Naive thymus-derived CD8-positive, alpha-beta T cell (primary cell): Measurements from ENCODE around the gene DAB2IP. TPM values are rescaled to one million over a fixed set of nuclear protein-coding genes. Genes with fewer than 3 reads are reported as not detected.

Experiments used
- ATAC-seq, 2 donors: fragments of 150-1000 bp; cut with Tn5 transposase in 1 of 2; sonication (Bioruptor Pico), chemical (Tn5 transposase) in 1 of 2; 1 replicate in 1 of 2; 2 replicates in 1 of 2; pipeline ENCODE4 v1.10.0; 2021; ENCODE audit warnings: mild to moderate bottlenecking in 2 of 2, moderate library complexity in 2 of 2
- POLR2A ChIA-PET: fragments of 350-600 bp; sonication (Branson Sonifier 250); formaldehyde crosslinking; loops from one replicate; lab custom pipeline; 2021; ENCODE audit warnings: antibody characterized with exemption; lab: Charles Lee
- DNase-seq, 10 donors: peaks; one replicate each; pipeline versions ENCODE4 v3.0.0 to v3.0.0-alpha.2; 2020 to 2022
- H3K27ac Mint-ChIP-seq, 10 donors: one replicate each; pipeline ENCODE4 v1.8.0; 2020 to 2022; ENCODE audit warnings: mild to moderate bottlenecking in 10 of 10, mixed read lengths in 10 of 10, moderate library complexity in 4 of 10, inconsistent platforms in 1 of 10
- H3K27me3 Mint-ChIP-seq, 5 donors: one replicate each; pipeline ENCODE4 v1.8.0; 2021 to 2022; ENCODE audit warnings: mixed read lengths in 5 of 5
- H3K36me3 Mint-ChIP-seq, 3 donors: one replicate each; pipeline ENCODE4 v1.8.0; 2020 to 2022; ENCODE audit warnings: mixed read lengths in 3 of 3, mild to moderate bottlenecking in 2 of 3, inconsistent platforms in 1 of 3
- H3K4me1 Mint-ChIP-seq, 4 donors: one replicate each; pipeline ENCODE4 v1.8.0; 2021 to 2022; ENCODE audit warnings: mixed read lengths in 4 of 4
- H3K4me3 Mint-ChIP-seq, 10 donors: one replicate each; pipeline ENCODE4 v1.8.0; 2020 to 2022; ENCODE audit warnings: mild to moderate bottlenecking in 10 of 10, mixed read lengths in 10 of 10, moderate library complexity in 6 of 10, inconsistent platforms in 1 of 10
- H3K9me3 Mint-ChIP-seq, 9 donors: one replicate each; pipeline ENCODE4 v1.8.0; 2020 to 2022; ENCODE audit warnings: mixed read lengths in 9 of 9, mild to moderate bottlenecking in 3 of 9, inconsistent platforms in 1 of 9, moderate library complexity in 1 of 9
- polyA plus RNA-seq, 3 donors: library from polyadenylated mRNA; unstranded; fragments of 300-500 nt; fragmentation: Illumina TruSeq; gene quantifications; one replicate each; pipeline ENCODE4 v1.2.3, GENCODE V29; 2021
- total RNA-seq, 8 experiments: library from RNA in 2 of 8; stranded (reverse) in 2 of 8; gene quantifications; one replicate each; pipeline ENCODE4 v1.2.3 and lab custom pipeline; 2021 to 2026

Gene DAB2IP
- total and polyA plus RNA-seq, 5 experiments from 2014 or later = not detected

GRCh38 chr9:121662359-121662758, 10.9 kb downstream of the DAB2IP start:
- ATAC-seq (no peak), DNase-seq (no peak)
- H3K4me1 Mint-ChIP-seq = peaks cover 0 to 2% (median 0%) of the 10 kb centered on the region in 4 donors
- POLR2A ChIA-PET = no interaction called here
- no peak overlapping the region for H3K4me3 Mint-ChIP-seq
- no peak overlapping the region for H3K27ac Mint-ChIP-seq
- peaks cover 7 to 48% (median 27%) of the 10 kb centered on the region in 5 donors for H3K27me3 Mint-ChIP-seq
- no peaks in the 10 kb centered on the region for H3K36me3 Mint-ChIP-seq
- H3K9me3 Mint-ChIP-seq = no peaks in the 10 kb centered on the region

DNA sequence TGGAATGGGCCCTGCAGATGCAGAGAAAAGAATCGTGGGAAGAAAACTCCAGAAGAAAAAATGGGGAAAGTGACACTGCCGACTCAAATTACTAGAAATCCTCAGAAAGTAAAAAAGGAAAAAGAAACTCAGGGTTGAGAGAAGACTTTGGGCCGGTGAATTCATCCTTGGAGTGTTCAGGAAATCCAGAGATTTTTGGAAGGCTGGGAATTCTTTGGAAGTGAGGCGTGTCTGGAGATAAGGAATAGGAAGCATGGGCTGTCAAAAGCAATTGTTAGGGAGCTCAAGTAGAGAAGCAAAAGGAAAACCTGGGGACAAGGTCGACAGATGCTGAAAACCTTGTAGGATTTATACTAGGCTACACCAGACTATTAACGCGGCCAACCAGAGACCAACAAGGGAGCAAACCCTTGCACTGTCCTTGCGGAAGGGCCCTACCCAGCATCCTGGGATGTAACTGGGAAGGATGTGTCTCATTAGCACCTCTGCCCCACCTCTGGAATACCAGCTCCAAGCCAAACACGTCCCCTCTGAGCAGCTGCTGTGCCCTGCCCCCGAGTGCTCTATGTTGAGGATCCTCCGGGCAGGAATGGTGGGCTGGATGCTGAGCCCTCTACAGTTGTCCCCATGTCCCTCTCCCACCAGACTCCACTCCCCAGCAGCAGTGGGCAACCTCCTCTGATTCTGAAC, 11.6 kb downstream of the DAB2IP start:
- no peaks in the 10 kb centered on the region for H3K36me3 Mint-ChIP-seq
- no peak overlapping the region for H3K4me3 Mint-ChIP-seq
- H3K27me3 Mint-ChIP-seq = peaks cover 7 to 42% (median 21%) of the 10 kb centered on the region in 5 donors
- ATAC-seq = no peak
- peak in 1 of 10 donors; percentile 51 for DNase-seq
- H3K4me1 Mint-ChIP-seq = peaks cover 0 to 2% (median 0%) of the 10 kb centered on the region in 4 donors
- H3K27ac Mint-ChIP-seq = no peak overlapping the region
- POLR2A ChIA-PET = no interaction called here
- no peaks in the 10 kb centered on the region for H3K9me3 Mint-ChIP-seq

DNA sequence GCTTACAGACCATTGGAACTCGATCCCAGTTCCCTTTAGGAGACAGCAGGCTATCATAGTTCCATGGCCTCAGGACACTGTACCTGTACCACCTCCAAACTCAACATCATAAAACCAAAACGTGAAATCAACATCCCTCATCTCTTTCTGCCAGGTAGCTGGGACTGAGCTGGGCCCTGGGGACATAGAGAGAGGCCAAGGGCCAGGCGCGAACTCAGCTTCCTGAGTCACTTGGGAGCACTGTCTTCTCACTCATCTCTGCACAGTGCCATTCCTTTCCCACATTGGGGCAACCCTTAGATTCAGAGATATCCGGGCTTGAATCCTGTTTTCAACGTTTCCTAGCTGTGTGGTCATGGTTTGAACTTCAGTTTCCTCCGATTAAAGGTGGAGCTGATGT, 12.2 kb downstream of the DAB2IP start:
- no peaks in the 10 kb centered on the region for H3K9me3 Mint-ChIP-seq
- H3K4me3 Mint-ChIP-seq = no peak overlapping the region
- no peak overlapping the region for H3K27ac Mint-ChIP-seq
- no peaks in the 10 kb centered on the region for H3K36me3 Mint-ChIP-seq
- peaks cover 0 to 2% (median 0%) of the 10 kb centered on the region in 4 donors for H3K4me1 Mint-ChIP-seq
- DNase-seq = no peak
- H3K27me3 Mint-ChIP-seq = peaks cover 7 to 41% (median 20%) of the 10 kb centered on the region in 5 donors
- POLR2A ChIA-PET = no interaction called here
- ATAC-seq = no peak

- Mint-ChIP-seq H3K27me3 (peaks cover 6 to 25% (median 20%) of the 10 kb centered on the region in 5 donors), H3K4me1 (peaks cover 0 to 2% (median 0%) of the 10 kb centered on the region in 4 donors), H3K9me3 (peaks cover 0 to 4% (median 0%) of the 10 kb centered on the region in 9 donors), H3K4me3 (no peak overlapping the region), H3K27ac (no peak overlapping the region), H3K36me3 (no peaks in the 10 kb centered on the region)
- no peak for ATAC-seq
- peak in 1 of 10 donors; percentile 31 for DNase-seq
- POLR2A ChIA-PET = no interaction called here
These were observed 14.9 kb downstream of the DAB2IP start for GRCh38 chr9:121666294-121666693.

DNA sequence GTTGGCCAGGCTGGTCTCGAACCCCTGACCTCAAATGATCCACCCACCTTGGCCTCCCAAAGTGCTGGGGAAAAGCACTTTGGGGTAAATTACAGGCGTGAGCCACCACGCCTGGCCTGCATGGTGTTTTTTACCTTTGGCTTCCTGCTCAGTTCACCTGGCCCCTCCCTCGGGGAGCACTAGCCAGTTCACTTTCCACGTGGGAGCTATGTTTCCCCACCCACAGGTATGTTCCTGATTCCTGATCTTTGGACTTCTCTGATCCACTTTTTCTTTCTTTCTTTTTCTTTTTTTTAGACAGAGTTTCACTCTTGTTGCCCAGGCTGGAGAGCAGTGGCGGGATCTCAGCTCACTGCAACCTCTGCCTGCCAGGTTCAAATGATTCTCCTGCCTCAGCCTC, 15.8 kb downstream of the DAB2IP start:
- Mint-ChIP-seq H3K9me3 (peaks cover 0 to 4% (median 0%) of the 10 kb centered on the region in 9 donors), H3K36me3 (no peaks in the 10 kb centered on the region), H3K27ac (no peak overlapping the region), H3K27me3 (peaks cover 6 to 28% (median 20%) of the 10 kb centered on the region in 5 donors), H3K4me1 (peaks cover 0 to 2% (median 0%) of the 10 kb centered on the region in 4 donors), H3K4me3 (no peak overlapping the region)
- POLR2A ChIA-PET = no interaction called here
- ATAC-seq = no peak
- DNase-seq = no peak

GRCh38 chr9:121667890-121668289, 16.5 kb downstream of the DAB2IP start:
- no peaks in the 10 kb centered on the region for H3K4me1 Mint-ChIP-seq
- H3K36me3 Mint-ChIP-seq = no peaks in the 10 kb centered on the region
- peaks cover 3 to 24% (median 13%) of the 10 kb centered on the region in 5 donors for H3K27me3 Mint-ChIP-seq
- H3K9me3 Mint-ChIP-seq = peaks cover 0 to 4% (median 0%) of the 10 kb centered on the region in 9 donors
- no peak overlapping the region for H3K27ac Mint-ChIP-seq
- no peak overlapping the region for H3K4me3 Mint-ChIP-seq
- no peak for DNase-seq
- POLR2A ChIA-PET = no interaction called here
- ATAC-seq = no peak

- Mint-ChIP-seq H3K27me3 (peaks cover 7 to 19% (median 15%) of the 10 kb centered on the region in 5 donors), H3K36me3 (no peaks in the 10 kb centered on the region), H3K4me1 (no peaks in the 10 kb centered on the region), H3K9me3 (peaks cover 0 to 4% (median 0%) of the 10 kb centered on the region in 9 donors), H3K27ac (no peak overlapping the region), H3K4me3 (no peak overlapping the region)
- DNase-seq (no peak), ATAC-seq (no peak)
- POLR2A ChIA-PET = no interaction called here
These were observed 19.0 kb downstream of the DAB2IP start for GRCh38 chr9:121670431-121670830.

GRCh38 chr9:121671612-121672155, 20.2 kb downstream of the DAB2IP start:
- POLR2A ChIA-PET = no interaction called here
- no peak for DNase-seq
- Mint-ChIP-seq H3K36me3 (no peaks in the 10 kb centered on the region), H3K4me1 (no peaks in the 10 kb centered on the region), H3K9me3 (peaks cover 0 to 4% (median 0%) of the 10 kb centered on the region in 9 donors), H3K27ac (no peak overlapping the region), H3K4me3 (no peak overlapping the region), H3K27me3 (peaks cover 8 to 25% (median 18%) of the 10 kb centered on the region in 5 donors)
- no peak for ATAC-seq

DNA sequence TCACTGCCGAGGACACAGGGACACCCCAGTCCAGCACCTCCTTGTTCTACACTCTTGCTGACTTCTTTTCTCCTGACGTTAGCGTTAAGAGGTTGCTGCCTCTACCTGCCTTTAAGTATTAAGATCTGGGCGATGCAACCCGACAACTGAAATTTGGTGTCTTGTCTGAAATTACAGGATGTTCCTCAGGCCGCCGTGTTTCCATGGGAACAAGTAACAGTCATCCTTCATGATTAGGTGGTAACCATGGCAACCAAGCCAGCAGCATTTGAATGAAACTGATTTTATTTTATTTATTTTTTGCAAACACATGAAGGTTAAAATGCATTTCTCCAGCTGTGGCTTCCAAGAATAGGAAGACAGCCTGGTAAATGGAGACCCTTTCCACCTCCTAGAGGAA, 20.8 kb downstream of the DAB2IP start:
- ATAC-seq (no peak), DNase-seq (no peak)
- POLR2A ChIA-PET = no interaction called here
- no peak overlapping the region for H3K4me3 Mint-ChIP-seq
- peaks cover 0 to 4% (median 0%) of the 10 kb centered on the region in 9 donors for H3K9me3 Mint-ChIP-seq
- no peaks in the 10 kb centered on the region for H3K36me3 Mint-ChIP-seq
- H3K27ac Mint-ChIP-seq = no peak overlapping the region
- H3K27me3 Mint-ChIP-seq = peaks cover 8 to 25% (median 20%) of the 10 kb centered on the region in 5 donors
- no peaks in the 10 kb centered on the region for H3K4me1 Mint-ChIP-seq

- ATAC-seq = no peak
- Mint-ChIP-seq H3K4me1 (no peaks in the 10 kb centered on the region), H3K36me3 (no peaks in the 10 kb centered on the region), H3K9me3 (peaks cover 0 to 4% (median 0%) of the 10 kb centered on the region in 9 donors), H3K4me3 (no peak overlapping the region), H3K27ac (no peak overlapping the region), H3K27me3 (peaks cover 9 to 25% (median 20%) of the 10 kb centered on the region in 5 donors)
- POLR2A ChIA-PET = no interaction called here
- DNase-seq = no peak
These were observed 21.6 kb downstream of the DAB2IP start for GRCh38 chr9:121672986-121673385.

DNA sequence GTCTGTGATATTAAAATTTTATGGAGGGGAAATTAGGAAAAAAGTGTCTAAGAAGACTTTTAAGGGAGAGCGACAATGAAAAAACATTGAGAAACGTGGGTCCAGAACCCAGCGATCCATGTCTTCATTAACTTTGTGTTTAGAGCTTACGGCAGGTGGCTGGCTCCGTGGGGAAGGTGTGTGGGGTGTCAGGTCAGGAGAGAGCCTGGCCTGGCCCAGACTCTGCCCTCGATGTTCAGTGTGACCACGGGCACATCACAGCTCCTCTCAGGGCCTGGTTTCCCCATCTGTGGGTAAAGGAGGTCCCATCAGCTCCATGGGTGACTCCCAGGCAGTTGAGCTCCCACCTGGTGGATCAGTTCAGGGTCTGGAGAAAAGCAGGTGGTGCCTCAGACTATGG, 22.1 kb downstream of the DAB2IP start:
- peaks cover 0 to 4% (median 0%) of the 10 kb centered on the region in 9 donors for H3K9me3 Mint-ChIP-seq
- peaks cover 10 to 25% (median 21%) of the 10 kb centered on the region in 5 donors for H3K27me3 Mint-ChIP-seq
- no peak for ATAC-seq
- H3K27ac Mint-ChIP-seq = no peak overlapping the region
- POLR2A ChIA-PET = no interaction called here
- no peaks in the 10 kb centered on the region for H3K4me1 Mint-ChIP-seq
- H3K36me3 Mint-ChIP-seq = no peaks in the 10 kb centered on the region
- DNase-seq = no peak
- H3K4me3 Mint-ChIP-seq = no peak overlapping the region

- Mint-ChIP-seq H3K27me3 (peaks cover 10 to 25% (median 21%) of the 10 kb centered on the region in 5 donors), H3K4me1 (no peaks in the 10 kb centered on the region), H3K4me3 (no peak overlapping the region), H3K36me3 (no peaks in the 10 kb centered on the region), H3K9me3 (peaks cover 0 to 4% (median 0%) of the 10 kb centered on the region in 9 donors), H3K27ac (no peak overlapping the region)
- POLR2A ChIA-PET = no interaction called here
- ATAC-seq (no peak), DNase-seq (no peak)
These were observed 22.6 kb downstream of the DAB2IP start for GRCh38 chr9:121674017-121674416.

DNA sequence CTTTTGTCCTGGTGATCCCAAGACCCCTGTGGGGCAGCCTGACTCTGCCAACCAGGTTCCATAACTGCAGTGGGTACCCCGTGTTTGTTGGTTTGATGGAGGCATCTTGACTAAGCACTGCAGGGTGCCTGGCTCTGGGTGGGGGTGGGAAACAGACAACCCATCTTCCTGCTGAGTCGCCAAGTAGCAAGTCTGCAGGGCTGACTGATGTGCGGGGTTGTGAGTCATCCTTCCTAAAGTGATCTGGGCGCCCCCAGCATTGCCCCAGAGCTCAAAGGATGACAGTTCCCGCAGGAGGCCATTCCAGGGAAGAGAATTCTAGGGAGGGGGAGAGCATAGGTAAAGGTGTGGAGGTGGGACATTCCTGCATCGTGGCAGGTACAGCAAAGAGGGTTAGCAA, 23.5 kb downstream of the DAB2IP start:
- Mint-ChIP-seq H3K4me1 (no peaks in the 10 kb centered on the region), H3K36me3 (no peaks in the 10 kb centered on the region), H3K27me3 (peaks cover 6 to 24% (median 18%) of the 10 kb centered on the region in 5 donors), H3K9me3 (peaks cover 0 to 2% (median 0%) of the 10 kb centered on the region in 9 donors), H3K4me3 (no peak overlapping the region), H3K27ac (no peak overlapping the region)
- ATAC-seq (no peak), DNase-seq (peak in 1 of 10 donors; percentile 31)
- POLR2A ChIA-PET = no interaction called here
